Renal pelvis (tissue), 4 donors: ENCODE results near the gene NOVA2. TPM values are rescaled to one million over a fixed set of nuclear protein-coding genes. Genes with fewer than 3 reads are reported as not detected.
A peak's percentile ranks its signal among the peaks of the same experiment; 100 is the strongest.

Source experiments
- DNase-seq: peaks from one replicate; pipeline ENCODE4 v3.0.0-alpha.2; 2013
- polyA plus RNA-seq, 3 donors: library from polyadenylated mRNA; unstranded; fragments of 120-200 nt; gene quantifications; one replicate each; pipeline ENCODE4 v1.2.1, GENCODE V29; 2013; ENCODE audit not compliant: insufficient read length in 3 of 3

The NOVA2 gene
- polyA plus RNA-seq, 3 donors = 3.6 to 5.3 (median 4.4) TPM

DNA sequence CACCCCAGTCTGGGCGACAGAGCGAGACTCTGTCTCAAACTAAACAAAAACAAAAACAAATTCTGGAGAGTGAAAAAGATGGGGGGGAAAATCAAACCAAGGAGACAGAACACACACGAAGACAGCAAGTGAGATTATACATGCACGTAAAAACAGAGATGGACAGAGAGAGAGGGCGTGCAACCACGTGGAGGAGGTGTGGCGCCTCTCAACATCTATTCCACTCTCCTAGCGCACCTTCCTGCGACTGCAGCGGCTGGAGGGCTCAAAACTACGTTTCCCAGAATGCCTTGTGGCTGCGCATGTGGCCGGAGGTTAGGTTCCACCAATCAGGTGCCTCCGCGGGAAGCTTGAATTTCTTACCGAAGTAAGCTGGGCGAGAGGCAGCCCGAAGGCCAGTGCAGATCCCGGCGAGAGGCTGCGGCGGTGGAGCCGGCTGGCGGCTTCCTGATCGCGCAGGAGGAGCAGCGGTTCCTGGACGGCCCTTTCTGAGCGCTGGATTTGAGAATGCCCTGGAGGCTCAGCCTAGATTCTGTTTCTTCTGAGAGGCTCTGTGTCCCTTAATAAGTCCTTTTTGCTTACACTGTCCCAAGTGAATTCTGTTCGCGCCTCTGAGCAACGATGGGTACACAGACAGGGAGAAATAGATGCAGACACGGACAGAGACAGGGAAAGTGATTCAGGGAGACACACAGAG lies 46.0 kb downstream of the NOVA2 start:
- DNase-seq = peak; percentile 85

DNA sequence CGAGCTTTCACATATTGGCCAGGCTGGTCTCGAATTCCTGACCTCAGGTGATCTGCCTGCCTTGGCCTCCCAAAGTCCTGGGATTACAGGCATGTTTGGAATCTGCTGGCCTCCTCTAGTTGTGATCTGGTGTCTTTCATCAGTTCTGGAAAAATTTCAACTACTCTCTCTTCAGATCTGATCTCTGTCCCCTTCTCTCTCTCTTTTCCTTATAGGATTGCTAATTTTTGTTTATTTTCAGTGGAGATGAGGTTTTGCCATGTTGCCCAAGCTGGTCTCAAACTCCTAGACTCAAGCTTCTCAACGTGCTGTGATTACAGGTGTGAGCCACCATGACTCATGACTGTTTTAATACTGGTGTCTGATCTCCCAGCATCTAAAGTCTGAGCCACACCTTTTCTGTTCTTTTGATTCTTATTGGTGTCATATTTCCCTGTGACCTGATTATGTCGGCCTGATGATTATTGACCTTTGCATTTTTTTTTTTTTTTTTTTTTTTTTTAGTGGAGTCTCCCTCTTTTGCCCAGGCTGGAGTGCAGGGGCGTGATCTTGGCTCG lies 48.7 kb downstream of the NOVA2 start:
- no peak for DNase-seq

DNA sequence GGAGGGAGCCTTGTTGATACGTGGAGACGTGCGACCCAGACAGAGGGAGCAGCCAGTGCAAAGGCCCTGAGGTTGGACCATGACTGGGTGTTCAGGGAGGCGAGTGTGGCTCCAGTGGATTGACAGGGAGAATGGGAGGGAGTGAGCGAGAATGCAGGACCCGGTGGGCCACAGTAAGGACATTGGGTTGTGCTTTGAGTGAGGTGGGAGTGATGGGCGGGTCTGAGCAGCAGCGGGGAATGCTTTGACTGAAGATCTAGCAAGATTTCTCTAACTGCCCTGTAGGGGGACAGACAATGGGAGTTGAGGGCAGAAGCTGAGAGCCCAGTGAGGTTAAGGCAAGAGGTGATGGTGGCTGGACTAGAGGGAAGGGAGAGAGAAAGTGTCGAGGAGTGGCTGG lies 51.4 kb downstream of the NOVA2 start:
- DNase-seq = no peak

DNA sequence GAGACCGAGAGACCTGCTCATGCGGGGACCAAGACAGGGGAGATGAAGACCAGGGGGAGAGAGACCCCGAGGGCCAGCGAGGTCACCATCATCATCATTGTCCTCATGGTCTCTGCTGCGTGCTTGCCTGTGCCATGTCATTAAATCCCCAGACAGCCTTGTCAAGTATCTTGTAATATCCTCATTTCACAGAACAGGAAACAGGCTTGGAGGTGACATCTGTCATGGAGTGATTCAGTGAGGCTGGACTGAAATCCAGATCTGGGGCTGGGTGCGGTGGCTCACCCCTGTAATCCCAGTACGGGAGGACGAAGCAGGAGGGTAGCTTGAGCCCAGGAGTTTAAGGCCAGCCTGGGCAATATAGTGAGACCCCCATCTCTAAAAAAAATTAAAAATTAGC lies 53.2 kb downstream of the NOVA2 start:
- no peak for DNase-seq

DNA sequence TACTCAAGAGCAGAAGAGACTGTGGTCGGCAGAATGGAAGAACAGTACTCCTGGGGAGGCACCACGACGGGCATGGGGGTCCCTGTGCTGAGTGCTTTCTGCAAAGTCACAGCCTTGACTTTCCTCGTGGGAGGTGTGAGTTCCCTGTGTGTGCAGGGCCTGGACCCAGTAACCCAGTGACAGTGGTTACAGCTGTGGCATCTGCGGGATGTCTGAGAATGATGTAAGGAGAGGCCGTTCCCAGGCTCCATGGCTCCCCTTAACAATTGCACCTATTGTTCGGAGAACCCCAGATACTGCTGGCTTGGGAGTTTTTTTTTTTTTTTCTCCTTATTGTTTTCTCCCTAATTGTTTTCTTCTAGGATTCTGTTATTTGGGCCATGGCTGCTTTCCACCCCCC lies 54.0 kb downstream of the NOVA2 start:
- no peak for DNase-seq

DNA sequence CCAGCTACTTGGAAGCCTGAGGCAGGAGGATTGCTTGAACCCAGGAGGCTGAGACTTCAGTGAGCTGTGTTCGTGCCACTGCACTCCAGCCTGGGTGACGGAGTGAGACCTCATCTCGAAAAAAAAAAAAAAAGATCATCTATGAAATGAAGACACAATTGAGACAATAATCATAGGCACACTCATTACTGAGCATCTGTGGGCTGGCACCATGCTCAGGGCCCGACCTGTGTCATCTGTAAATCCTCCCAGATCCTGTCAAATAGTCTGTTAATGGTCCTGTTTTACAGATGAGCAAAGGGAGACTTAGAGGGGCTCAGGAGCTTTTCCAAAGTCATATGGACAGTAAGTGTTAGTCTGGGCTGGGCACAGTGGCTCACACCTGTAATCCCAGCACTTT lies 54.9 kb downstream of the NOVA2 start:
- DNase-seq = no peak

DNA sequence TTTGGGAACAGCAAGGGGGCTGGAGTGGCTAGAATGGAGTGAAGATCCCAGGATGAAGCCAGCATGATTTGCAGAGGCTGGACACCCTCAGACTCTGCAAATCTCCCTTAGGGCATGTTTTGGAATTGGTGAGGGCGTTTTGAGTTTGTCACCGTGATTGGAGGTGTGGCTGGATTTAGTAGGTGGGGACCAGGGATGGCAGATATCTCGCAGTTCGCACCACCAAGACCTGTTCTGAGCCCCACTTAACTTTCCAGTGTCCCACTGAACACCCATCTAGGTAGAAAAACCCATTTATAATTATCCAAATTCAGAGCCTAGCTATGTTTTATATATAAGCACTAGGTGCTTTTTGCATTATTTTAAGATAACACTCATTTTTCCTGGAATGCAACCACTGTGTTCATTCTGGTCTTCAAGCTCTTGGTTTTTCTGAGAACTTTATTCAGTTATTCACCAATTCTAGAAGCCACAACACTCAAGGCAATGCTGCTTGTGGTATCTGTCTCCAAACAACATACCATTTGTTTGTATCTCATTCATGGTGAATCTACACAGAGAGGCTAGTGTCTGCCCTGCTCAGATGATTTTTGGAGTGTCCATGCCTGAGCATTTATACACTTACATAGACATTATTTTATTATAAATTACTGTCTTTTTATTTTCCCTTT lies 56.1 kb downstream of the NOVA2 start:
- no peak for DNase-seq

DNA sequence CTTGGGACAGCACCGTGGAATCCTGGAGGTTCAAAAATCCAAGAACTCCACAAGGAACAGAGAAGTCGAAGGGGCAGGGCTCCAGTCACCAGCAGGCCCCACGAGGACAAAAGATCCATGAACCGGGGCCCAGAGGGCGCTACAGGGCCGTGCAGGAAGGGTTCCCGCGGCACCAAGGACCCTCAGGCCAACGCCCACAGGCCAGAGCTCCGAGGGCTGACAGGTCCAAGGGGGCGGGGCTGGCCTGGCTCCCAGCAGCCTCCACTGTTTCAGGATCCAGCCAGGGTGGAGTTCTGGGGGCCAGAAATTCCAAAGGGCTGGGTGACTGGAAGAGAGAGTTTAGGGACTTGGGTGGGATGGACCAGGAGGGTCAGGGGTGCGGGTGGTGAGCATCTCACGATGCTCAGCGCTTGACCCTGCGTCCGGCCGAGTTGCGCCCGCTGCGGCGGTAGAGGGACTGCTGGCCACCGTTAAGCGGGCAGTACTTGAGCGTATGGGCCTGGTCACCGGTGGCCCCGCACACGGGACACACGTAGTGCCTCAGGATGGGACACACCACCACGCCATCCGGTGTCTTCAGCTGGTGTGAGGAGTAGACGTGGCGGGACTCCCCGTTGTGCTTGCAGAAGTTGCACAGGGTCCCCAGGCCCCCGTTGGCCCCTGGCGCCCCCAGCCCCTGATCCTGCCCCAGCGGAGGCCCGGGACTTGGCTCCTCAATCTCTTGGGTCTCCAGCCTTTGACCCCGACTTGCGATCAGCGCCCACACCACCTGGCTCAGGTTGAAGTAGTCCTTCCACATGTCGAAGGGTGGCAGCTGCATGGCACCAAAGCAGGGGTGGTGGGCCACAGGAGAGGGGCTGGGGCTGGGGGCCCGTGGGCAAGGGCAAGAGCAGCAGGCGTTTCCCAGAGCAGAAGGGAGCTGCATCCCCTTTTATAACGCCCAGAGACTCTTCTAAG lies 59.5 kb downstream of the NOVA2 start, which contains the start of gene NANOS2:
TSS of gene NANOS2 (minus strand) at position 905 of the 957 bp plus-strand sequence. CDS start at position 820, 85 bp downstream.
- no peak for DNase-seq

DNA sequence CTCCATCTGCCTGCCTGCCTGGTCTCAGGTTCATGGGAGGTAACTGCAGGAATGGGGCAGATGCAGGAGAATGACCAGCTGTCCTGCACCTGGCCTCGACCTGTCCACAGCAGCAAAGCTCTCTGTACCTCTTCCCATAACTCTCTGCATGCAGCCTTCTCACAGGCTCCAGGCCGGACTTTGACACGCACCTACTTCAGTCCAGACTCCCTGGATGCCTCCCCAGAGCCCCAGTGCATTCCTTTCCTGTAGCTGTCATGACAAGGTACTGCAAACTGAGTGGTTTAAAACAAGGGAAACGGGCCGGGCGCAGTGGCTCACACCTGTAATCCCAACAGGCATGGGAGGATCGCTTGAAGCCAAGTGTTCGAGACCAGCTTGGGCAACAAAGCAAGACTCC lies 62.4 kb downstream of the NOVA2 start:
- no peak for DNase-seq

DNA sequence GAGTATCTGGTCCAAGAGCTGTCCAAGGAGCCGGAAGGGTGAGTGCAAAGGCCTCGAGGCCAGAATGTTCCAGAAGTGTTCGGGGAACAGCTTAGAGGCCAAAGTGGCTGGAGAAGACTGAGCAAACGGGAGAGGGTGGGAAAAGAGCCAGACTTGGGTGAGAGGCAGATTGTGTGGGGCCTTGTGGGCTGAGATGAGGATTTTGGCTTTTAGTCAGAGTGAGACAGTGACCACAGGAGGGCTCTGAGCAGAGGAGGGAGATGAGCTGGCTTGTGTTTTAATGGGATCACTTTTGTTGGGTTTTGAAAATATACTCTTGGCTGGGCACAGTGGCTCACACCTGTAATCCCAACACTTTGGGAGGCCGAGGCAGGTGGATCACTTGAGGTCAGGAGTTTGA lies 64.7 kb downstream of the NOVA2 start:
- DNase-seq = no peak

DNA sequence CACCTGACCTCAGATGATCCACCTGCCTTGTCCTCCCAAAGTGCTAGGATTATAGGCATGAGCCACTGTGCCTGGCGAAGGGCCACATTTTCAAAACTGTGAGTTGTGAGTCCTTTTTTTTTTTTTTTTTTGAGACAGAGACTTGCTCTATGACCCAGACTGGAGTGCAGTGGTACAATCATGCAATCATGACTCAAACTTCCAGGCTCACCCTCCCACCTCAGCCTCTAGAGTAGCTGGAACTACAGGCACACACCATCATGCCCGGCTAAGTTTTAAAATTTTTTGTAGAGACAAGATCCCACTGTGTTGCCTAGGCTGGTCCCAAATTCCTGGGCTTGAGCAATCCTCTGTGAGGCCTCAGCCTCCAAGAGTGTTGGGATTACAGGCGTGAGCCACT lies 67.4 kb downstream of the NOVA2 start:
- DNase-seq = no peak

DNA sequence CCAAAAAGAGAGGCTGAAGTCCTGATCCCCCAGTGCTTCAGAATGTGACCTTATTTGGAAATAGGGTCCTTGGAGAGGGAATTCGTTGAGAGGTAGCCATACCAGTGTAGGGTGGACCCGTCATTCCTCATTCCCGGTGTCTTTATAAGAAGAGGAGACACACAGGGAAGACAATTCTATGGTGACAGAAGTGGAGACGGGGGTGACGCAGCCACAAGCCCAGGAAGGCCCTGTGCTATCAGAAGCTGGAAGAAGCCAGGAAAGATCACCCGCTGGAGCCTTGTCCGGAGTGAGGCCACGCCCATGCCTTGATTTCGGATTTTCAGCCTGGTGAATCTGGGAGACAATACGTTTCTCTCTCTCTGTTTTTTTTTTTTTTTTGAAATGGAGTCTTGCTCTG lies 68.7 kb downstream of the NOVA2 start:
- no peak for DNase-seq

DNA sequence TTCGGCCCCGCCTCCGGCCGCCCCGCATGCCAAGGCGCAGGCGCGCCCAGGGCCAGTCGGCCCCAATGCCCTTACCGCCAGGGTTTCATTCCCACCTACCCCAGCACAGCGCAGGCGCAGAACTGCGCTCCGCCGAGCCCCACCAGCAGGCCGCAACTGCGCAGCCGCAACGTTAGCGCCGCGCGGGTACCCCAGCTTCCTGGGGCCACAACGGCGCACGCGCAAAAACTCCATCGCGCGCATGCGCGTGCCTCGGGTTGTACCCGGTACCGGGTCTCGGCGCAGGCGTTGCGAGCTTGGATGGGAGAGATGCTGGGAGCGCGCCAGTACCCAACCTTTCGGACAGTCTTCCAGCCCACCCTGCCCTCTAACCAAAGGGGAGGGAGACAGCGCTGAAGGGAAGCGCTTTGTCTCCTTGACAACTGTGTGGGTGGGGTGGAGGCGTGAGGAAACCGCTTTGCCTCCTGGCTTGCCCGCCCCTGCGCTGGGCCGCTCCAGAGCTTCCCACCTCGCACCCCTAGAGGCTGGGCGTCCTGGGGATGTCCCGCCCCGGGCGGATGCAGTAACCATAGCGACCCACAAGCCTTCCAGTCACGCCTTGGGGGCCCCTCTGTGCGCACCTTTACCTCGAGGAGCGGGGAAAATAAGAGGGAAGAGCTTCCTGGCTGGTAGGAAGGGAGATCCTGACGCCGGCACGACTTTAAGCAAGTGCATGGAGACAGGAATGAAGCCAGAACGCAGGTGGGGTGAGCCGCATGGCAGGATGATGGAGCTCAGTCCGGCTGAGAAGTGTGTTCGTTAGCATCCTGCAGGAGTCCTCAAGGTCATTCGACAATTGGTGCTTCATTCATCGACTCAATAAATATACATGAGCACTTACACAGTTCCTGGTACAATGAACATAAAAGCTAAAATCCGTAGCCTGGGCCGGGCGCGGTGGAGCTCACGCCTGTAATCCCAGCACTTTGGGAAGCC lies 70.7 kb downstream of the NOVA2 start:
- DNase-seq = peak; percentile 97

DNA sequence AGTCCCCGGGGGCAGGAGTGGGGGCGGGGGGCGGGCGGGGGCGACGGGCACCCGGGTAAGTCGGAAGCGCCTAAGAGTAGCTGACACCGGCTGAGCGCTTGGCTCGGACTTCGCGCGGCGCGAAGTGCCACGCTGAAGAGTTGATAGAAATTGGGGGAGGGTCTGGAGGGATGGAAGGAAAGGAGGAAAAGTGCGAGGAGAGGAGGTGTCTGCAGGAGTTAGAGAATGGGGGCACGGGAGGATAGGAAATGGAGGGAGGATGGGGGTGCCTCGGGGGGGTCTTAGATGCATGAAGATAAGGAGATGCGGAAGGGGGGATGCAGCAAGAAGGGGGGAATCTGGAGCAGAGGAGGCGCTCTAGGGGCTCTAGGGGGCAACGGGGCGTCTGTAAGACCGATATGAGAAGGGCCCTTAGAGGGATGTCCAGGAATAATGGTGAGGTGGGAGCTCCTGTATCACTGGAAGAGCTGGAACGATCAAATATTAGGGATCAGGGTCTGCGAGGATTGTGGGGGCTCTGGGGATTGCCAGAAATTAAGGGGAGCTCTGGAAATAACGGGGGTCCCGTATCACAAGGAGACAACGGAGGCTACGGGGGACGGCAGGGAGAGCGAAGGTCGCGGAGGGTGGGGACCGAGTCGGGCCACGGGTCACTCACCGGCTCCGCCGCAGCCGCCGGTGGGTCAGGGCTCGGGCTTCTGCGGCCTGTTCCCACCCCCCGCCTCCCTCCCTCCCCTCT lies 71.6 kb downstream of the NOVA2 start, which contains the start of gene MYPOP:
TSS of gene MYPOP (minus strand) at position 702 of the 739 bp plus-strand sequence. CDS start 840 bp downstream, outside the sequence.
- DNase-seq = no peak

DNA sequence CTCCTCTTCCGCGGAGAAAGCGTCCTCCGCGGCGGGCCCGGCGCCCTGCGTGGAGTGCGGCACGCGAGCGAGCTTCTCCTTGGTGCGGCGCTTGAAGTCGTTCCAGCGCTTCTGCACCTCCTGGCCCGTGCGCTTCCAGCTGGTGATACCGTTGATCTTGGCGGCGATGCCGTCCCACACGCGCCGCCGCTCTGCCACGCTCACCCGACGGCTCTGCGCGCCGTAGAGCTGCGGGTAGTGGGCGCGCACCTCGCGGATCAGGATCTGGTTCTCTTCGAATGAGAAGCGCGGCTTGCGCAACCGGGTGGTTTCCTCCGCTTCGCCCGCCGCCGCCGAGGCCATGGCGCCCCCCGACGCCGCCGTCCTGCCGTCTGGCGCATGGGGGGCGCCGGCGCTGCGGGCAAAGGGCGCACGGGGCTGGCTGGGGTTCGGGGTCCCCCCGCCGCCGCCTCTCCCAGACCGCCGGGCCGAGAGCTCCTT lies 72.2 kb downstream of the NOVA2 start:
- no peak for DNase-seq

DNA sequence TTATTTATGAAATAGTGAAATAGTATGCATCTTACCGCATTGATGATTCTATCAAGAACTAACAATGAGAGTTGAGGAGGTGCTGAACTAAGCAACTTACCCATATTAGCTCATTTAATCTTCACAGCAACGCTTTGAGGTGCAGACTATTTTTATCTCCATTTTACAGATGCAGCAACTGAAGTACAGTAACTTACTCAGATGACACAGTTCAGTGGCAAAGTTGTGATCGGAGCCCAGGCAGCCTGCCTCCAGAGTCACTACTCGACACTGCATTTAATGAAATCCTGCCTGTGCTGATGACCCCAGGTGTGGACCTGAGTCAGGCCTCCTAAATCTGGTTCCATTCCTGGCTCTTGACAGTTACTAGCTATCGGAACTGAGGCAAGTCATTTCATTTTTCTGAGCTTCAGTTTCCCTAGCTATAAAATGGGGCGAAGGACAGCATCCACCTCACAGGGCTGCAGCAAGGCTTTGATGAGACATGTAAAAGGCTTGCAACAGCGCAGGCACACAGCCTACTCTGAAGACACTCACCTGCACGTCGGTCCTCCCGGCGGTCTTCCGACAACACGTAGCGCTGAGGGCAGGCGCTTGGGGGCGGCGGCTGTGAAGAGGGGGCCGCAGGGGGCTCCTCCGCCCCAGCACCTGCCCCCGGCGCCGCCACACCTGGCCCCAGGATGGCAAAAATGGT lies 72.8 kb downstream of the NOVA2 start:
- DNase-seq = no peak

DNA sequence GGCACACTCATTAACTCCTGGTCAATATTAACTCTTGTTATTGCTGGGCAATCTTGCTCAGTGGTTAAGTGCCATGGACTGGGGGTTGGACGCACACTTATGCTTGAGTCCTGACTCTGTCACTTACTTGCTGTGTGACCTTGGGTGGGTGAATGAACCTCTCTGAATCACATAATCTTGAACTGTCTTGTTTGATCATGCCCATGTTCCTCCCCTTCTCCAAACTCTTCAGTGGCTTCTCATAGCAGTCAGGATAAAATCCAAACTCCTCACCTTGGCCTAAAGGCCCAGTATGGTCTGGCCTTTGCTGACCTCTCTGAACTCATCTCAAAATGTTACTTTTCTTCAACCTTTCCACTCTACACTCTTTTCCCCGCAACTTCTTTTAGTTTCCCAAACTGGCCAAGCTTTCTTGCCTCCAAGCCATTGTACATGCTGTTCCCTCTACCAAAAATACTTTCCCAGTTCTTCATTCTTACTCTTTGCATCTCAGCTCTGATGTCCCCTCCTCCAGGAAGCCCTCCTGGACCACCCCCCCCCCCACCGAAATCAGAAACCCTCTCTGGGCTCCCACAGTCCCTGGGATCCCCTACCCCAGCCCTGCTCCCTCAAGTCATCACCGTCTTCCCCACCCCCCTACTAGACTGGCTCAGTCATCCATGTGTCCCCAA lies 73.6 kb downstream of the NOVA2 start:
- DNase-seq = no peak

DNA sequence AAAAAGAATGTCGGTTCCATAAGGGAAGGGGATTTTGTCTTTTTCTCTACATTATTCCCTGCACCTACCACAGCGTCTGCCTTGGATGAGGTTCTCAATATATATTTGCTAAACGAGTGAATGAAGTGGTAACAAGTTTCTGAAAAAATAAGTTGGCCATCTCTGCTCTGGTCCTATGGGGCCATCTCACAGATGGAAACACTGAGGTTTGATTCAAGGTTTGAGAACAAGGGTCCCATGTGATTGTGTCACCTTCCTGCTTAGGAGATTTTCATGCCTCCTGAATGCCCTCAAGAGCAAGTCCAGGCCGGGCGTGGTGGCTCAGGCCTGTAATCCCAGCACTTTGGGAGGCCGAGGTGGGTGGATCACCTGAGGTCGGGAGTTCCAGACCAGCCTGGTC lies 74.4 kb downstream of the NOVA2 start:
- no peak for DNase-seq
